Neural progenitor cell (in vitro differentiated cells): ENCODE measurements around the gene DNAAF2. TPM values are rescaled to one million over a fixed set of nuclear protein-coding genes. Genes with fewer than 3 reads are reported as not detected.

ENCODE experiments used
- DNase-seq: peaks from one replicate; pipeline ENCODE4 v3.0.0-alpha.2; 2016; ENCODE audit warnings: low spot score
- H2AFZ ChIP-seq: fragments of 200-600 bp; sonication (generic); replicated peaks from 2 replicates; pipeline ENCODE4 v1.6.1; 2016; ENCODE audit warnings: antibody characterized with exemption
- H3F3A ChIP-seq: fragments of 200-600 bp; sonication (generic); 2 replicates; pipeline ENCODE4 v1.6.1; 2016; ENCODE audit warnings: antibody characterized with exemption, low read depth
- H3K27ac ChIP-seq: fragments of 200-600 bp; sonication (generic); 2 replicates; pipeline ENCODE4 v1.5.1; 2016; ENCODE audit warnings: mild to moderate bottlenecking
- H3K27me3 ChIP-seq: fragments of 200-600 bp; sonication (generic); 2 replicates; pipeline ENCODE4 v1.6.1; 2016; ENCODE audit warnings: mild to moderate bottlenecking, moderate library complexity
- H3K36me3 ChIP-seq: fragments of 200-600 bp; sonication (generic); 2 replicates; pipeline ENCODE4 v1.5.1; 2016
- H3K4me1 ChIP-seq: fragments of 200-600 bp; sonication (generic); 2 replicates; pipeline ENCODE4 v1.6.1; 2016; ENCODE audit warnings: mixed run types
- H3K4me2 ChIP-seq: fragments of 200-600 bp; sonication (generic); 2 replicates; pipeline ENCODE4 v1.6.1; 2016
- H3K4me3 ChIP-seq: fragments of 200-600 bp; sonication (generic); 2 replicates; pipeline ENCODE4 v1.5.1; 2016
- H3K79me2 ChIP-seq: fragments of 200-600 bp; sonication (generic); 2 replicates; pipeline ENCODE4 v1.6.1; 2016; ENCODE audit warnings: low read depth
- H3K9ac ChIP-seq: fragments of 200-600 bp; sonication (generic); 2 replicates; pipeline ENCODE4 v1.6.1; 2016
- H3K9me3 ChIP-seq: fragments of 200-600 bp; sonication (generic); 2 replicates; pipeline ENCODE4 v1.5.1; 2016; ENCODE audit warnings: low read depth
- H4K20me1 ChIP-seq: fragments of 200-600 bp; sonication (generic); 2 replicates; pipeline ENCODE4 v1.6.1; 2016; ENCODE audit warnings: low read depth
- H3K27ac Mint-ChIP-seq: 3 replicates; pipeline ENCODE4 v1.8.0; 2021; ENCODE audit warnings: mixed read lengths
- H3K27me3 Mint-ChIP-seq: 2 replicates; pipeline ENCODE4 v1.8.0; 2022; ENCODE audit warnings: low read depth, mild to moderate bottlenecking, inconsistent platforms, moderate library complexity, mixed read lengths; ENCODE audit not compliant: insufficient read depth
- H3K36me3 Mint-ChIP-seq: 3 replicates; pipeline ENCODE4 v1.8.0; 2021; ENCODE audit warnings: mixed read lengths
- H3K4me1 Mint-ChIP-seq: 3 replicates; pipeline ENCODE4 v1.8.0; 2021; ENCODE audit warnings: mixed read lengths
- H3K4me3 Mint-ChIP-seq: 3 replicates; pipeline ENCODE4 v1.8.0; 2021; ENCODE audit warnings: mild to moderate bottlenecking, moderate library complexity, mixed read lengths
- H3K9me3 Mint-ChIP-seq: 3 replicates; pipeline ENCODE4 v1.8.0; 2020; ENCODE audit warnings: mixed read lengths
- EZH2 ChIP-seq: fragments of 200-600 bp; sonication (generic); IDR thresholded peaks from 2 replicates; pipeline ENCODE4 v1.6.1; 2017; ENCODE audit warnings: antibody characterized with exemption, mild to moderate bottlenecking, moderate library complexity
- EZH2phosphoT487 ChIP-seq: fragments of 200-600 bp; sonication (generic); IDR thresholded peaks from 2 replicates; pipeline ENCODE4 v1.6.1; 2017; ENCODE audit warnings: antibody characterized with exemption
- total RNA-seq: library from RNA; depleted of rRNA; stranded (reverse); fragments of >200 nt; gene quantifications from 2 replicates; pipeline ENCODE4 v1.2.3, GENCODE V29; 2015; ENCODE audit warnings: low replicate concordance
- TF ChIP-seq, protein P1 (sequence below): fragments of 200-600 bp; sonication (generic); IDR thresholded peaks from 2 replicates; pipeline ENCODE4 v1.5.1; 2017; ENCODE audit warnings: antibody characterized with exemption, mild to moderate bottlenecking

The DNAAF2 gene
- total RNA-seq, 1 donor from 2014 or later, result 35.1 TPM

DNA sequence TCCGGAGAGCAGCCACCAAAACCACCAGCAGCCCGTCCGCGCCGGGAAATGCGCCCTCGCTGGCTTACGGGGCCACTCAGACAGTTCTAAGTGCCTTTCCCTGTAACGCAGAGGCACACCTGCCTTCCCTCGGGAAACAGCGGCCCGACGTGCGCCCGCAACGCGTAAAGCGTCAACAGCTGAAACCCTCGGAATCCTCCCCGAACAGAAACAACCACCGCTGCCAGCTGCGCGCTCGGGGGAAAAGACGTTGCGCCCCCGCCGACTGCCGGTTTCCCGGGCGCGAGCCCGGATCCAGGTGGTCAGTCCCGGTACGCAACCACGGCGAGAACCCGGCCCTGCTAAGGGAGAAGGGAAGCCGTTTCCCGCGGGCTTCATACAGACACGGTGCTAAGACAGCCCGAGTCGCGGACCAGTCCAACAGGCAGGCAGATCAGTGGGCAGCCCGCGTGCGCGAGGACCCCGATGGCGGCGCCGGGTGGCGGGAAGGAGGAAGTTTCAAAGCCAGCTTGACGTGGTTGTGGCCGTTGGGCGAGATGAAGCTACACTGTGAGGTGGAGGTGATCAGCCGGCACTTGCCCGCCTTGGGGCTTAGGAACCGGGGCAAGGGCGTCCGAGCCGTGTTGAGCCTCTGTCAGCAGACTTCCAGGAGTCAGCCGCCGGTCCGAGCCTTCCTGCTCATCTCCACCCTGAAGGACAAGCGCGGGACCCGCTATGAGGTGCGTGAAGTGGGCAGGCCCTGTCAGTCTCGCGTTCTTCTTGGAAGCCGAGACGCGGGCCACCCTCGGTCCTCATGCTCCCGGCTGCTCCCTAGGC lies 36.4 kb downstream of the DNAAF2 start, which contains the start of gene LRR1:
LRR1 (plus strand) TSS at position 456 of the 816 bp plus-strand sequence; CDS start at position 537, 81 bp downstream.
- Mint-ChIP-seq H3K4me1 (peaks cover 22% of the 10 kb centered on the region), H3K36me3 (peaks cover 2% of the 10 kb centered on the region), H3K9me3 (no peaks in the 10 kb centered on the region), H3K27ac (peak within 1 kb of the TSS; percentile 98), H3K27me3 (no peaks in the 10 kb centered on the region), H3K4me3 (peak within 1 kb of the TSS; percentile 97)
- Histone ChIP-seq H3K4me1 (no peaks in the 10 kb centered on the region), H2AFZ (peak within 1 kb of the TSS; percentile 97), H3K9ac (peak within 1 kb of the TSS; percentile 71), H3K79me2 (peaks cover 34% of the 10 kb centered on the region), H3K27ac (peak within 1 kb of the TSS; percentile 79), H3K9me3 (no peaks in the 10 kb centered on the region), H3K4me3 (peak within 1 kb of the TSS; percentile 86), H3K4me2 (peak within 1 kb of the TSS; percentile 86), H4K20me1 (no peaks in the 10 kb centered on the region), H3K27me3 (no peaks in the 10 kb centered on the region), H3F3A (peaks cover 28% of the 10 kb centered on the region), H3K36me3 (no peaks in the 10 kb centered on the region)
- DNase-seq, result peak; percentile 86
- TF ChIP-seq EZH2, result peak; percentile 42
- TF ChIP-seq, protein P1, sequence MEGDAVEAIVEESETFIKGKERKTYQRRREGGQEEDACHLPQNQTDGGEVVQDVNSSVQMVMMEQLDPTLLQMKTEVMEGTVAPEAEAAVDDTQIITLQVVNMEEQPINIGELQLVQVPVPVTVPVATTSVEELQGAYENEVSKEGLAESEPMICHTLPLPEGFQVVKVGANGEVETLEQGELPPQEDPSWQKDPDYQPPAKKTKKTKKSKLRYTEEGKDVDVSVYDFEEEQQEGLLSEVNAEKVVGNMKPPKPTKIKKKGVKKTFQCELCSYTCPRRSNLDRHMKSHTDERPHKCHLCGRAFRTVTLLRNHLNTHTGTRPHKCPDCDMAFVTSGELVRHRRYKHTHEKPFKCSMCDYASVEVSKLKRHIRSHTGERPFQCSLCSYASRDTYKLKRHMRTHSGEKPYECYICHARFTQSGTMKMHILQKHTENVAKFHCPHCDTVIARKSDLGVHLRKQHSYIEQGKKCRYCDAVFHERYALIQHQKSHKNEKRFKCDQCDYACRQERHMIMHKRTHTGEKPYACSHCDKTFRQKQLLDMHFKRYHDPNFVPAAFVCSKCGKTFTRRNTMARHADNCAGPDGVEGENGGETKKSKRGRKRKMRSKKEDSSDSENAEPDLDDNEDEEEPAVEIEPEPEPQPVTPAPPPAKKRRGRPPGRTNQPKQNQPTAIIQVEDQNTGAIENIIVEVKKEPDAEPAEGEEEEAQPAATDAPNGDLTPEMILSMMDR, result peak; percentile 15
- TF ChIP-seq EZH2phosphoT487, result no peak

DNA sequence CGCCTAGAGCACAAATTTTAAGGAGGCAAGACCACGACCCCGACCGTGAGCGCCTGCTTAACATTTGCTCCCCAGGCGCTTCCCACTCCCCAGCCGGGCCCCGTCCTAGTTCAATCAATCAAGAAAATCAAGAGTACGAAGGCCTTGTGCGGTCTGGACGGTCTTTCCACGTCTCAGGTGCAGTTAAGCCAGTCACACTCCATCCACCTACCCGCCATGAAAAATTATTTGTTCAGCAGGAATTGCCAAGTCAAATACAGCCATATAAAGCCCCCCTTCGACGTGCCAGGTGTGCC lies 36.9 kb downstream of the DNAAF2 start:
- Mint-ChIP-seq H3K27ac (peak overlapping the region; percentile 98), H3K4me1 (peaks cover 22% of the 10 kb centered on the region), H3K27me3 (no peaks in the 10 kb centered on the region), H3K4me3 (peak overlapping the region; percentile 97), H3K9me3 (no peaks in the 10 kb centered on the region), H3K36me3 (peaks cover 2% of the 10 kb centered on the region)
- no peak for DNase-seq
- Histone ChIP-seq H3F3A (peaks cover 28% of the 10 kb centered on the region), H3K9me3 (no peaks in the 10 kb centered on the region), H3K79me2 (peaks cover 34% of the 10 kb centered on the region), H3K4me1 (no peaks in the 10 kb centered on the region), H4K20me1 (no peaks in the 10 kb centered on the region), H2AFZ (peak overlapping the region; percentile 97), H3K4me2 (peak overlapping the region; percentile 86), H3K27ac (peak overlapping the region; percentile 79), H3K9ac (no peak overlapping the region), H3K27me3 (no peaks in the 10 kb centered on the region), H3K4me3 (peak overlapping the region; percentile 86), H3K36me3 (no peaks in the 10 kb centered on the region)
- TF ChIP-seq, protein P1, result no peak
- TF ChIP-seq EZH2 (no peak), EZH2phosphoT487 (no peak)

DNA sequence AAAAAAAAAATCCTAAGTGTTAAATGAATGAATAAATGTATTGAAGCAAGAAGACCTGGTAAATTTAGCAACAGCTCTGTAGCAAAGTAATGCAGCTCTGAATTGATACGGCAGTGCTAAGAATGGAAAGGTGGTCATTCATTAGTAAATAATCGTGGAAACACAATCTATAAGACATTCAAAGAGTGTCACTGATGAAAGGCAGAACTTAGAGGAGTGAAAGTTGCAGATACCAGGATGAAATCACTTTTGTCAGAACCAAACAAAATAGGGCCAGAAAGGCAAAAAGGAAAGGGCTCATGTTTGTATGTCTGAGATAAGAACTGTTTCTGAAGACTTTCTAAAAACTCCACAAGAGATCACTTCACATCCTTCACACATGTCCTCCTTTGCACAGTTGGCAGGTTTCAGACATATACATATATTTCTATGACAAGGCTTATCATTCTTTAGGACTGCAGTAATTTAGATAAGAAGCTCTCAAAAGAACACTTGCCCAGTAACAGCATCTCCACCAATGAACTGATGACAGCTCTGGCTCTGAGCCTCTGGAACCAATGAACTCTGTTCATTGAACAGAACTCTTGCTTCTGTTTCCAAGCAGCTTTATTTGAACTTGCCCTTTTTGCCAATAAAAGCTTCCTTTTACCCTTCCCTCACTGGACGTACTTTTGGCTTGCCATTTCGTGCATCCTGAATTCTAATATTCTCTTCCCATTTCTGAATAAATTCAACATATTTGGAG lies 40.5 kb downstream of the DNAAF2 start:
- Mint-ChIP-seq H3K4me3 (no peak overlapping the region), H3K9me3 (no peaks in the 10 kb centered on the region), H3K27ac (no peak overlapping the region)

More for the DNA sequence above, 40.5 kb downstream of the DNAAF2 start:
- H3K9ac ChIP-seq, result no peak overlapping the region
- H3K4me3 ChIP-seq, result no peak overlapping the region
- TF ChIP-seq, protein P1, result no peak
- no peak for TF ChIP-seq EZH2phosphoT487
- no peak for TF ChIP-seq EZH2
- Mint-ChIP-seq H3K36me3 (no peaks in the 10 kb centered on the region), H3K4me1 (peaks cover 13% of the 10 kb centered on the region), H3K27me3 (no peaks in the 10 kb centered on the region)
- peaks cover 16% of the 10 kb centered on the region for H3K79me2 ChIP-seq
- H3K27ac ChIP-seq, result no peak overlapping the region
- DNase-seq, result no peak
- no peaks in the 10 kb centered on the region for H3K36me3 ChIP-seq
- no peak overlapping the region for H3K4me2 ChIP-seq
- no peaks in the 10 kb centered on the region for H4K20me1 ChIP-seq
- peaks cover 28% of the 10 kb centered on the region for H3F3A ChIP-seq
- no peaks in the 10 kb centered on the region for H3K4me1 ChIP-seq
- H2AFZ ChIP-seq, result no peak overlapping the region
- no peaks in the 10 kb centered on the region for H3K9me3 ChIP-seq
- H3K27me3 ChIP-seq, result no peaks in the 10 kb centered on the region
